NCI-H748 treated with DMSO at 0.1 percent for 48 hours (cell line): ENCODE results near the gene POC1A.
"Not testable (repeated sequence)": the region's sequence is repeated elsewhere in the genome, so short reads cannot be mapped to it uniquely, and the experiment has no call there.

Experiments
- DNase-seq: peaks from one replicate; lab custom pipeline; 2025; lab: John Stamatoyannopoulos, UW

The POC1A gene

GRCh38 chr3:52046902-52047239, 107.4 kb downstream of the POC1A start:
- no peak for DNase-seq

DNA sequence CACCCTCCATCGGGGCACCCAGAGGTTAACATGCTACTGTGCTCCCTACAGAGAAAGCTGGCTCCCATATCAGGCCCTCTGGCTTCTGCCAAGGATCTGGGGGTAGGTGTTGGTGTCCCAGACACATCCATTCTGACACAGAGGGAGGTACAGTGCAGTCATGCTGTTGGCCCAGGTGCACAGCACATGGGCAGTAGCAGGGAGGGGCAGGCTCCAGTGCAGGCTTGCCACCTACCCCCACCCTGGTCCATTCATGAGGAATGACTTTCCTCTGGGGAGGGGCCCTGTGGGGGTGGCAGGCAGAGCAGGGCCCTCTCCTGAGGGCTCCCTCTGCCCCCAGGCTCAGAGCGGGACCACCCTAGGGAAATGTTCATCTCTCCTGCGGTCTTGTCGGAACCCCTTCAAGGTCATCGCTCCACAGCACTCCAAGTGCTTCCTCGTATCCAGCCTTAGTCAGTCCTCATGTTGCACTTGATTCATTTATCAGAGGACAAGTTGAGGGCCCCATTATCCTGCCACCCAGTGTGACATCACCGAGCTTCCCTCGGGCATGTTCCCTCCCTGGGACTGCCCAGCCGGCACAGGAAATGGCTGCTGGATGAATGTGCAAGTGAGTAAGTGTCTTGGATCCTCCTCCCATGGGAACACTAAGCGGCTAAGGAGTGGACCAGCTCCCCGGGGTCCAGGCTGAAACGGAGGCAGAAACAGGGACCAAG, 107.9 kb downstream of the POC1A start:
- no peak for DNase-seq

GRCh38 chr3:52044869-52045619, 109.2 kb downstream of the POC1A start:
- DNase-seq, result no peak

DNA sequence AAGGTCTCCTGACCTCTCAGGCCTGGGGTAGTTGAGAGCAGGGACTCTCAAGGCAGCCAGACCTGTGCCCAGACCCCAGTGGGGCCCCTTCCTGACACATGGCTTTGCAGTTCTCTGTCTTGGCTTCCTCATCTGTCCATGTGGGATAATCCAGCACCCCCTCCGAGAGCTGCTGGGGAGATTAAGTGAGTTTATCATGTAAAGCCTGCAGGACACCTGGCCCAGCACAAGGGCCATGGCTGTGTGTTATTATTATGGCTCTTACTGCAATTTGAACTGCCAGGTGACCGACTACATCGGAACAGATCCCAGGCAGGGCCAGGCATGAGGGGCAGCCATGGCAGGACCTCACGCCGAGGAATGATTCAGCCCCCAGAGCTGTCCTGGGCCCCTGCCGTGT, 110.5 kb downstream of the POC1A start:
- no peak for DNase-seq

DNA sequence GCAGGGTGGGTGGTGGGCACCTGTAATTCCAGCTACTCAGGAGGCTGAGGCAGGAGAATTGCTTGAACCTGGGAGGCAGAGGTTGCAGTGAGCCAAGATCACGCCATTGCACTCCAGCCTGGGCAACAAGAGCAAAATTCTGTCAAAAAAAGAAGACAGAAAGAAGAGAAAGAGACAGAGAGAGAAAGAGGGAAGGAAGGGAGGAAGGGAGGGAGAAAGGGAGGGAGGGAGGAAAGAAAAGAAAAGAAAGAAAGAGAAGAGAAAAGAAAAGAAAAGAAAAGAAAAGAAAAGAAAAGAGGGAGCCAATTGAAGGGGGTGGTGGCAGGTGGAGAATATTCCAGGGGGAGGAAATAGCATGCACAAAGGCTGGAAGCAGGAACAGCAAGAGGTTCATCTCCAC, 111.2 kb downstream of the POC1A start:
- not testable (repeated sequence) for DNase-seq

DNA sequence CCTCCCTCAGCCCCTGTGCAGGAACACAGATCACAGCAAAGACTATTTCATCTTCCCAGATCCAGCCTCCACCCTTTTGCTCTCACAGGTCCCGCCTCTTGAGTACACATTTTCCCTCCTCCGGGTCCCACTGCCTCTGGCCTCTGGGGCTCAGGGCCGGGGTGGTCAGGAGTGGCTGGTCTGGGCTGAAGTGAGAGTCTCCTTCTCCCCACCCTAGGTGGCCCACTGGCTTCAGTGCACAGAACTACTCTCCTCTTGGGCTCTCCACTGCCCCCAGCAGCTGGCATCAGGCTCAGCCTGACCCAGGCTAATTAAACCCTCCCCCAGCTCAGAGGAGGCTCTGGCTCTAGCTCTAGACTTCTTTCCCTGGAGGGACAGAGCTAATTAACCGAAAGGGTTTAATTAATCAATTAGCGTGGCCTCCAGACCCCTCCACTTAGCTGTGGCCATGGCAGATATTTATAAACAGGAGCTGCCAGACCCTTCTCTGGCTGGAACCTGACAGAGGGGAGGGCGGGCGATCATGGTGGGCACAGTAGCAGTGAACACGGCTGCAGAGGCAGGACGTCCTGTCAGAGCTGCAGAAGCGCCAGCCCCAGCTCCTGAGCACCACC, 113.0 kb downstream of the POC1A start:
- no peak for DNase-seq

DNA sequence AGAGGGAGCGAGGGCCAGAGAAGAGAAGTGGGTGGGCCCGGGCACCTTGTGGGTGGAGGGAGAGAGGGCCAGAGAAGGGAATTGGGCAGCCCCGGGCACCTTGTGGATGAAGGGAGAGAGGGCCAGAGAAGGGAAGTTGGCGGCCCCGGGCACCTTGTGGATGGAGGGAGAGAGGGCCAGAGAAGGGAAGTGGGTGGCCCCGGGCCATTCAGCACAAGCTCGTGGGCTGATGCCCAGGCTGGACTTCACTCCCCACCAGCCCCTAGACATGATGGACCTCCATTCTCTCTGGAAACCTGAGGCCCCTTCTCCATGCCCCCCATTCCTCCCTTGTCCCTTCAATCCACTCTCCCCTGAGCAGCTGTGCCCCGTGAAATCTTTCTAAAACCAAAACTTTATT, 113.6 kb downstream of the POC1A start:
- DNase-seq, result no peak

- no peak for DNase-seq
Observed at GRCh38 chr3:52039846-52040245, 114.4 kb downstream of the POC1A start.

DNA sequence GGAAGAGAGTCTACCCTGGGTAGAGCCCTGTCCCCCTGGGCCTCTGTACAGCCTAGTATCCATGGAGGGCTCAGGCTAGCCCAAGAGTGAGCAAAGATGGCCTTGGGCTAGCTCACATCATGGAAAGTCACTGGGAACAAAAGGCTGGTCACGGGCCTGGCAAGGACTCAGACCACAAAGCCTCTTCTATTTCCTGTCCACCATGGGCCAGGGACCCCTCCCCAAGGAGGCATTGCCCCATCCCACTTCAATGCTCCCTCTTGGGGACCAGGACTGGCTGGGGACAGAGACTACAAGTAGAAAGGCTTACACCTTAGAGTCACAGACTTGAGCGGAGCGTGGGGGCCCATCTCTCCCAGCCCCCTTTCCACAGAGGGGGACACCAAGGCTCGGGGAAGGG, 114.8 kb downstream of the POC1A start:
- DNase-seq, result no peak

DNA sequence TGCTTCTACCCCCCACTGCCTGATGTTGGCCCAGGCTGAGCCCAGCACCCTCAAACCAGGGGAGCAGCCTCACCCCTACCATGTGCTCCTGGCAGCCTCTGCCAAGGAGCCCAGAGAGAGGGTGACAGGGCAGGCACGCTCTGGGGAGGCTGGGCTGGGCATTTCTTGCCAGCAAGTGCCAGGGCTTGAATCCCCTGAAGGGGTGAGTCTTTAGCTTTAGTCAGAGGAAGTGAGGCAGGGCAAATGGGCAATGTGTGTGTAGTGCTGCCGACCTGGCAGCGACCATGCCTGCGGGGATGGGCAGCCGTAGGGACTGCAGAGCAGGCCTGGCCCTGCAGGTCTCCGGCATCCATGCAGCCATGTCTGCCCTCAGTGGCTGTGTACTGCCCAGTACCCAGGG, 116.0 kb downstream of the POC1A start:
- DNase-seq, result no peak

DNA sequence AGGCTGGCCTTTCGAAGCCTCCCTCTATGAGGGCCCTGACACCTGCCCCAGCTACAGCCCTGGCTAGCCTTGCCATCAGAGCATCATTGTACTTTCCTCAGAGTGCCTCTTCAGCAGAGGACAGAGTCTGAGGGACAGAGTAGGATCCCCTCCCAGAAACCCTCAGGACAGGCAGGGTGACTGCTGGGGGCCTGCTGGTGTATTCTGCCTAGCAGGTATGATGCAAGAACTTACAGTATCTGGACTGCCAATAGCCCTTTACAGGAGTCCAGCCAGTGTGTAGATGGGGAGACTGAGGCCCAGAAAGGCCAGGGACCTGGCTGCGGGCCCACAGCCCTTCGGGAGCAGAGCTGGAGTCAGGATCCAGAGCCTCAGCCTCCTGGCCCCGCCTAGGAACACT, 116.9 kb downstream of the POC1A start:
- no peak for DNase-seq

- no peak for DNase-seq
Observed at GRCh38 chr3:52036829-52037228, 117.4 kb downstream of the POC1A start.

DNA sequence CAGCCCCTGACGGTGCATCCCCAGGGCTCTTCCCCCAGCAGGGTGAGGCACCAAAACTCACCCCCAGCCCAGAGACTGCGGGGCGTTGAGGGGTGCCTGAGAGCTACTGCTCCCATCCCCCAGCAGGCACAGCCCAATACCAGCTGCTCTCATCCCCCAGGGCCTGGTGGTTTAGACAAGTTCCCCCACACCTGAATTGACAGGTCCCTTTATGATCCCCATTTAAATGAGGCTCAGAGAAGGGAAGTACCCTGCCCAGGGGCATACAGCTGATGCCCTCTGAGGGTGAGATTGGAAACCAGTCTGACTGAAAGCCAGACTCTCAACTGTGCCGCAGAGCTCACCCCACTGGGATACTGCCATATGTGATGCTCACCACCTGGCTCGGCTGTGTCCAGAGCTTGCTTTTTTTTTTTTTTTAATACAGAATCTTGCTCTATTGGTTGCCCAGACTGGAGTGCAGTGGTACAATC, 118.0 kb downstream of the POC1A start:
- no peak for DNase-seq

GRCh38 chr3:52034651-52035050, 119.6 kb downstream of the POC1A start:
- DNase-seq, result no peak

- DNase-seq, result no peak
Observed at GRCh38 chr3:52034212-52034611, 120.0 kb downstream of the POC1A start.

GRCh38 chr3:52033748-52034147, 120.5 kb downstream of the POC1A start:
- not testable (repeated sequence) for DNase-seq

DNA sequence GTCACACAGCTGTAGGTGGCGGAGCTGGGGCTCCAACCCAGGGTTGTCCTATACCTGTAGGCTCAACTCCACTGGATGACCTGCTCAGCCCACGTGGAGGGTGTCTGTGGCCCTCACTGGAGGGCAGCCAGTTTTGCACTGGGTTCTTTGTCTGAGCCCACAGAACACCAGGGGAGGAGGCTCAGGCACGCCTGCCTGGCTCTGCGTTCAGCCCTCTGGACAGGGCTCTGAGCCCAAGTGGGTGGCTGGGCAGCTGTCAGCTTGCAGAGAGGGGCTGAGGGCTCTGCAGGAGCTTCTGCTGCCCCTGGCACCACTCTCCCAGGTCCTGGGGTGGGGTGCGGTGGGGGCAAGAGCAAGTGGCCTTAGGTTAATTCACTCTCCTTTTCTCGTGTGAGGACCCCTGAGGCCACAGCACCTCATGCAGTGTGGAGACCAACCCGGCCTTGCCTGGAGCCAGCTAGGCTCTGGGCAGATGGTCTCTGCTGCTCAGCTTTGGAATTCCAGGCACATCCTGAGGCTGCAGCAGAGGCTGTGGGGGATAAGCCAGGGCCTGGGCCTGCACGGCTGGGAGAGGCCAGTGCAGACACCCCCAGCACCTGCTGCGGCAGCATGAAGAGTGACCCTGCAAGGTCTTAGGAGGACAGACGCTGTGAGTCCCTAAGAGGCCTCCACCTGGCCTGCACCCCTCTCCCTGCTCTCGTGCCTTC, 121.4 kb downstream of the POC1A start:
- DNase-seq, result no peak

DNA sequence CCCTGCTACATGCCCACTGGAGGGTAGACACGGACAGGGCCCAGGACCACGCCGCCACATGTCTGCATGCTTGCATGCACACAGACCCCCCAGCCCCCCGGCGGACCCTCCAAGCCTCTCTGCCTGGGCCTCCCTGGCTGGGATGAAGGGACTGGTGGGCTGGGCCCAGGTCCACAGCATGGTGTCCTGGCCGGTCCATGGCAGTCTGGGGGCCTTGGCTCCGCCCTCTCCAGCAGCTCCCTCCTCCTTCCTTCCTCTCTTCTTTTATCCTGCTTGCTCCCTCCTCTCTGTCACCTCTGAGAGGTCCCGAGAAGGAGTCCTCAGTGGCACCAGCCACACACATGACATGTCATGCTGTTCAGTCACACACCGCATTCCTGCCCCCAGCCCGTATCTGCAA, 122.3 kb downstream of the POC1A start:
- DNase-seq, result no peak

DNA sequence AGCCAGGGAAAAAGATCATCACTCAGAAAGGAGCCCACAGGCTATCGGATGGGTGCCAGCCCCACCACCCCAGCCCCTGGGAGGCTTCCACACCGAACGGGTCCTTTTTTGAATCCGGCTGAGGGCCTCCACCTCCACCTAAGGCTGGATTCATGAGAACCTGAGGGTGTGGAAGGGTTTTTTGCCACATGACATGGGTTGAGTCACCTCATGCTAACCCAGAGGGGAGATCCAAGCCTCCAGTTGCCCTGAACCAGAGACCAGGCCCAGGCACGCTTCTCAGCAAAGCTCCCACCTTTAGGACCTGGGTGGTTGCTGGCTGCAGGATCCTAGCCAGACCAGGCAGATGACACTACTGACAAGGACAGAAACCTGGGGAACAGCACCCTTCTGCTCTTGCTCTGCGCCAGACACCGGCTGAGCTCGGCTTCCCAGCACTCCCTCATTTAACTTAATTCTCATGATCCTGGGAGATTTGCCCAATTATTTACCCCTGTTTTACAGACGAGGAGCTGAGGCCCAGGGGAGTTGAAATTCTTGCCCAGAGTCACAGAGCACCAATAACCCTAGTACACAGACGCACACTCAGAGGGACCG, 123.4 kb downstream of the POC1A start:
- no peak for DNase-seq

DNA sequence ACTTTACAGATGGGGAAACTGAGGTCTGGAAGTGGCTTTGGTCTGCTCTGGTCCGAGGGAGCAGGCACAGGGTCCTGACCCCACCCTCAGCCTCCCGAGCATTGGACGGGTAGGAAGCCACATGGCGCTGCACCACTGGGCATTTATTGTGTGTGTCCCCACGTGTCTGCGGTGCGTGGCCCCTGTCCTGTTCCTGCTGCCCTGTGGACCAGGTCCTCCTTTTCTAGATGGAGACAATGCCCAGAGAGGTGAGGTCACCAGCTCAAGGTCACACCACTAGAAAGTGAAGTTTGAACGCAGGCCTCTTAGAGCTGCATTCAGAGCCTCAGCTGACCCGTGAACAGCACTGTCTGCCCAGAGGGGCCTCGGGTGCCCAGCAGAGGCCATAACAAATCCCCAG, 124.7 kb downstream of the POC1A start:
- no peak for DNase-seq

- DNase-seq, result no peak
Observed at GRCh38 chr3:52029053-52029452, 125.2 kb downstream of the POC1A start.

GRCh38 chr3:52028572-52028971, 125.7 kb downstream of the POC1A start:
- DNase-seq, result no peak
